Activated CD8-positive, alpha-beta memory T cell treated with anti-CD3 and anti-CD28 coated beads, Interleukin-2, amount 50 U/mL, for 4 hours (primary cell): Measurements from ENCODE around the gene SLCO3A1.

Source experiments
- DNase-seq: peaks from one replicate; pipeline ENCODE4 v3.0.0-alpha.2; 2020

The SLCO3A1 gene

GRCh38 chr15:92111291-92111690 lies 257.8 kb downstream of the SLCO3A1 start:
- no peak for DNase-seq

- no peak for DNase-seq
These were observed 258.2 kb downstream of the SLCO3A1 start for GRCh38 chr15:92111751-92112150.

- DNase-seq = no peak
These were observed 258.7 kb downstream of the SLCO3A1 start for GRCh38 chr15:92112180-92112579.

GRCh38 chr15:92112711-92113110 lies 259.2 kb downstream of the SLCO3A1 start:
- no peak for DNase-seq

- no peak for DNase-seq
These were observed 260.3 kb downstream of the SLCO3A1 start for GRCh38 chr15:92113832-92114231.

GRCh38 chr15:92115834-92116233 lies 262.3 kb downstream of the SLCO3A1 start:
- DNase-seq = no peak

- DNase-seq = no peak
These were observed 262.8 kb downstream of the SLCO3A1 start for GRCh38 chr15:92116330-92116729.

- no peak for DNase-seq
These were observed 263.8 kb downstream of the SLCO3A1 start for GRCh38 chr15:92117261-92117731.

GRCh38 chr15:92118162-92118935 lies 264.8 kb downstream of the SLCO3A1 start:
- DNase-seq = no peak

- no peak for DNase-seq
These were observed 265.4 kb downstream of the SLCO3A1 start for GRCh38 chr15:92118936-92119325.

- no peak for DNase-seq
These were observed 266.7 kb downstream of the SLCO3A1 start for GRCh38 chr15:92120094-92120795.

GRCh38 chr15:92121047-92121446 lies 267.5 kb downstream of the SLCO3A1 start:
- DNase-seq = no peak

- DNase-seq = no peak
These were observed 268.8 kb downstream of the SLCO3A1 start for GRCh38 chr15:92122259-92122658.

- no peak for DNase-seq
These were observed 270.6 kb downstream of the SLCO3A1 start for GRCh38 chr15:92123962-92124656.

GRCh38 chr15:92124657-92125010 lies 271.1 kb downstream of the SLCO3A1 start:
- no peak for DNase-seq

GRCh38 chr15:92128788-92129187 lies 275.3 kb downstream of the SLCO3A1 start:
- no peak for DNase-seq

GRCh38 chr15:92130244-92130643 lies 276.7 kb downstream of the SLCO3A1 start:
- DNase-seq = no peak

GRCh38 chr15:92130906-92131305 lies 277.4 kb downstream of the SLCO3A1 start:
- no peak for DNase-seq

GRCh38 chr15:92132982-92133755 lies 279.7 kb downstream of the SLCO3A1 start:
- DNase-seq = no peak

GRCh38 chr15:92140796-92141195 lies 287.3 kb downstream of the SLCO3A1 start:
- DNase-seq = no peak

- no peak for DNase-seq
These were observed 288.1 kb downstream of the SLCO3A1 start for GRCh38 chr15:92141607-92142006.

GRCh38 chr15:92142242-92143232 lies 289.0 kb downstream of the SLCO3A1 start:
- DNase-seq = no peak
